Kidney (tissue), 14 donors: ENCODE measurements around the gene PDGFC. TPM values are rescaled to one million over a fixed set of nuclear protein-coding genes. Genes with fewer than 3 reads are reported as not detected.
"Not testable (repeated sequence)": the region's sequence is repeated elsewhere in the genome, so short reads cannot be mapped to it uniquely, and the experiment has no call there.

ENCODE experiments used
- DNase-seq, 5 donors: peaks; one replicate each; pipeline ENCODE4 v3.0.0-alpha.2; 2013 to 2020
- FAIRE-seq: peaks from 2 replicates; lab custom pipeline; 2012; peaks lifted over from hg19 to GRCh38; lab: Jason Lieb, UNC
- H3K27ac ChIP-seq, 2 donors: one replicate each; pipeline ENCODE4 v1.7.0; 2013; ENCODE audit warnings: low read depth in 2 of 2, low read length in 2 of 2, inconsistent platforms in 1 of 2
- H3K27me3 ChIP-seq: one replicate; pipeline ENCODE4 v1.7.1; 2013; ENCODE audit warnings: low read length, inconsistent platforms; ENCODE audit not compliant: control insufficient read depth, insufficient read depth
- H3K36me3 ChIP-seq, 3 donors: one replicate each; pipeline versions ENCODE4 v1.7.0 to v1.7.1; 2013; ENCODE audit warnings: low read length in 3 of 3, control low read depth in 1 of 3, inconsistent platforms in 1 of 3; ENCODE audit not compliant: insufficient read depth in 3 of 3, control insufficient read depth in 2 of 3
- H3K4me1 ChIP-seq, 3 donors: one replicate each; pipeline versions ENCODE4 v1.7.0 to v1.7.1; 2013; ENCODE audit warnings: low read length in 3 of 3, inconsistent platforms in 1 of 3, low read depth in 1 of 3; ENCODE audit not compliant: control insufficient read depth in 2 of 3, insufficient read depth in 2 of 3
- H3K4me3 ChIP-seq, 3 donors: one replicate each; pipeline versions ENCODE4 v1.7.0 to v1.8.1; 2013; ENCODE audit warnings: low read length in 3 of 3, control low read depth in 1 of 3, inconsistent platforms in 1 of 3
- H3K9ac ChIP-seq, 3 donors: one replicate each; pipeline versions ENCODE4 v1.7.0 to v1.7.1; 2013; ENCODE audit warnings: low read length in 3 of 3, control low read depth in 1 of 3, inconsistent platforms in 1 of 3
- H3K9me3 ChIP-seq, 3 donors: one replicate each; pipeline versions ENCODE4 v1.7.0 to v1.7.1; 2013; ENCODE audit warnings: low read length in 3 of 3, control low read depth in 1 of 3, inconsistent platforms in 1 of 3; ENCODE audit not compliant: control insufficient read depth in 2 of 3, insufficient read depth in 1 of 3
- CTCF ChIP-seq: IDR thresholded peaks from 3 replicates; pipeline ENCODE4 v1.5.1; 2012; ENCODE audit warnings: mild to moderate bottlenecking, moderate library complexity, borderline replicate concordance; ENCODE audit not compliant: insufficient read depth; ENCODE audit errors: extremely low read depth
- intact Hi-C: fragments of 100-400 bp; cut with DNase I; formaldehyde crosslinking; loops from one replicate; pipeline ENCODE4 v1.11.1; 2022
- polyA plus RNA-seq: library from polyadenylated mRNA; stranded (reverse); fragments of 350-450 nt; fragmentation: Illumina TruSeq; extraction: RNeasy Lipid Tissue Mini Kit (QIAGEN cat#74804); gene quantifications from one replicate; pipeline ENCODE4 v1.2.3, GENCODE V29; 2014; ENCODE audit warnings: low read depth, low replicate concordance; ENCODE audit not compliant: insufficient read depth
- total RNA-seq: library from RNA; stranded (reverse); fragmentation: NEBNext Ultra II Directional; extraction: Animal tissue kit (Norgen Biotek cat#: 25700); gene quantifications from one replicate; pipeline ENCODE4 v1.2.1, GENCODE V29; 2021
- donor health status: control.
- donor health status: control.
- donor health status: control.
- donor health status: control.
- donor health status: control.
- donor health status: DM: yes; HTN: yes; CAD: no.
- donor health status: Normal renal cell carcinoma (clear cell type).

Gene PDGFC
- total and polyA plus RNA-seq, 2 donors from 2014 or later: 12.3 to 37.6 TPM

DNA sequence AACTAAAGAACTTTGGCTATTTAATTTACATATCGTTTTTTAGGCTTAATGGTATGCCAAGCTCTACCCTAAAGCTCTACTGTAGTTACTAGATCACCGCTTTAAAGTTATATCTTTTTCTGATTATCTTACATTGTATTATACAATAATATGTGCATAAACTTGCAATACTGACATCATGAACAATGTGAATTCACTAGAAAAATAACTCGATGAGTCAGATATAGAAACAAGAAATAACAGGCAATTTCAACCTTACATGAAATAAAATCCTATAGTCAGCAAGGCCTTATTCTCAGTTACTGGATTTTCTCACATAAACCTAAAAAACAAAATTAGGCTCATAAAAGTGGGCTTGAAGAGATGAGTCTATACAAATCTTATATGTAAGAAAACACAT, 32.5 kb downstream of the PDGFC start:
- peaks cover 2 to 13% (median 3%) of the 10 kb centered on the region in 3 donors for H3K4me1 ChIP-seq
- FAIRE-seq: no peak
- intact Hi-C loops: no loop called here
- no peaks in the 10 kb centered on the region for H3K27me3 ChIP-seq
- DNase-seq: no peak
- TF ChIP-seq CTCF: no peak
- H3K9me3 ChIP-seq: no peaks in the 10 kb centered on the region
- no peak overlapping the region for H3K9ac ChIP-seq
- H3K27ac ChIP-seq: no peak overlapping the region
- no peaks in the 10 kb centered on the region for H3K36me3 ChIP-seq
- no peak overlapping the region for H3K4me3 ChIP-seq

- Histone ChIP-seq H3K27me3 (no peaks in the 10 kb centered on the region), H3K36me3 (no peaks in the 10 kb centered on the region), H3K9ac (no peak overlapping the region), H3K27ac (no peak overlapping the region), H3K4me1 (peaks cover 0 to 3% (median 0%) of the 10 kb centered on the region in 3 donors), H3K9me3 (peaks cover 0 to 6% (median 0%) of the 10 kb centered on the region in 3 donors), H3K4me3 (no peak overlapping the region)
- intact Hi-C loops: no loop called here
- no peak for TF ChIP-seq CTCF
- FAIRE-seq (no peak), DNase-seq (no peak)
Measured at GRCh38 chr4:156934259-156934635, 37.4 kb downstream of the PDGFC start.

DNA sequence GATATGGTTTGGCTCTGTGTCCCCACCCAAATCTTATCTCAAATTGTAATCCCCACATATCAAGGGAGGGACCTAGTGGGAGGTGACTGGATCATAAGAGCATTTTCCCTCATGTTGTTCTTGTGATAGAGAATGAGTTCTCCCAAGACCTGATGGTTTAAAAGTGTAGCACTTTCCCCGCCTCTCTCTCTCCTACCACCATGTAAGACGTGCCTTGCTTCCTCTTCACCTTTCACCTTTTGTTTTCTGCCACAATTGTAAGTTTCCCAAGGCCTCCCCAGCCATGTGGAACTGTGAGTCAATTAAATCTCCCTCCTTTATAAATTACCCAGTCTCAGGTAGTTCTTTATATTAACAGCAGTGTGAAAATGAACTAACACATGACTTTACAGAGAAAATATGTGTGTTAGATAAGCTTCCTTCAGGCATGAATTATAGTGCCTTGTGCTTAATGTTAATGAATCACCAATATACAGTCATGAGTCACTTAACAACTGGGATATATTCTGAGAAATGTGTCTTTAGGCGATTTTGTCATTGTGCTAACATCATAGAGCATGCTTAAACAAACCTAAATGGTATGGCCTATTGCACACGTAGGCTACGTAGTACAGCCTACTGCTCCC, 37.9 kb downstream of the PDGFC start:
- Histone ChIP-seq H3K4me3 (no peak overlapping the region), H3K9ac (no peak overlapping the region), H3K27ac (no peak overlapping the region), H3K27me3 (no peaks in the 10 kb centered on the region), H3K4me1 (peaks cover 0 to 3% (median 0%) of the 10 kb centered on the region in 3 donors), H3K9me3 (peaks cover 0 to 6% (median 0%) of the 10 kb centered on the region in 3 donors), H3K36me3 (no peaks in the 10 kb centered on the region)
- FAIRE-seq (no peak), DNase-seq (no peak)
- intact Hi-C loops: no loop called here
- no peak for TF ChIP-seq CTCF

- H3K4me1 ChIP-seq, H3K9me3 ChIP-seq, DNase-seq, H3K36me3 ChIP-seq, intact Hi-C loops, H3K9ac ChIP-seq, H3K4me3 ChIP-seq, FAIRE-seq, H3K27ac ChIP-seq, H3K27me3 ChIP-seq: not testable (repeated sequence)
Measured at GRCh38 chr4:156932360-156932759, 39.2 kb downstream of the PDGFC start.
